Heart left ventricle (tissue), 16 donors: Measurements from ENCODE around the gene CHIT1. TPM values are rescaled to one million over a fixed set of nuclear protein-coding genes. Genes with fewer than 3 reads are reported as not detected.

Source experiments
- ATAC-seq, 4 donors: fragments of 200-7000 bp; cut with Tn5 transposase; one replicate each; pipeline ENCODE4 v1.9.1; 2020 to 2022; ENCODE audit warnings: moderate library complexity in 4 of 4, mild to moderate bottlenecking in 3 of 4, moderate number of reproducible peaks in 1 of 4
- DNase-seq, 5 donors: peaks; one replicate each; pipeline ENCODE4 v3.0.0-alpha.2; 2020
- H3K27ac ChIP-seq, 12 donors: fragments of 200-600 bp; sonication (generic) in 4 of 12; one replicate each; pipeline versions ENCODE4 v1.5.0 to v1.8.0; 2016 to 2022; ENCODE audit warnings: mild to moderate bottlenecking in 2 of 12
- H3K27me3 ChIP-seq, 9 donors: fragments of 200-600 bp; sonication (generic) in 2 of 9; one replicate each; pipeline versions ENCODE4 v1.5.1 to v1.8.0; 2016 to 2022; ENCODE audit warnings: mild to moderate bottlenecking in 3 of 9
- H3K36me3 ChIP-seq, 9 donors: fragments of 200-600 bp; sonication (generic) in 2 of 9; one replicate each; pipeline versions ENCODE4 v1.5.0 to v1.8.0; 2018 to 2022; ENCODE audit warnings: mild to moderate bottlenecking in 2 of 9
- H3K4me1 ChIP-seq, 12 donors: fragments of 200-600 bp; sonication (generic) in 4 of 12; one replicate each; pipeline versions ENCODE4 v1.5.0 to v1.8.0; 2016 to 2022; ENCODE audit warnings: mild to moderate bottlenecking in 3 of 12
- H3K4me3 ChIP-seq, 12 donors: fragments of 200-600 bp; sonication (generic) in 4 of 12; one replicate each; pipeline versions ENCODE4 v1.5.0 to v1.8.0; 2017 to 2022; ENCODE audit warnings: mild to moderate bottlenecking in 9 of 12, moderate library complexity in 4 of 12
- H3K9me3 ChIP-seq, 12 donors: fragments of 200-600 bp; sonication (generic) in 4 of 12; one replicate each; pipeline versions ENCODE4 v1.5.0 to v1.8.0; 2016 to 2022; ENCODE audit warnings: mild to moderate bottlenecking in 1 of 12
- POLR2A ChIP-seq, 2 donors: fragments of 450-650 bp; IDR thresholded peaks; one replicate each; pipeline ENCODE4 v1.6.1; 2017; ENCODE audit warnings: antibody characterized with exemption in 2 of 2, mild to moderate bottlenecking in 2 of 2, moderate library complexity in 2 of 2
- WGBS, 4 donors: extraction: QIAGEN DNeasy Blood & Tissue Kit in 2 of 4; methylation state at CpG; one replicate each; pipeline versions ENCODE4 v1.1.5 to v1.1.7; 2013 to 2018; 5-methylcytosine and 5-hydroxymethylcytosine counted together
- intact Hi-C, 10 donors: fragments of 100-400 bp; cut with DNase I; formaldehyde crosslinking; loops; one replicate each; pipeline versions ENCODE4 v1.11.1 to v1.14.2; 2022
- polyA plus RNA-seq, 2 donors: library from polyadenylated mRNA; stranded (reverse); fragments of 200-250 nt; gene quantifications; one replicate each; pipeline ENCODE4 v1.2.3, GENCODE V29; 2013
- total RNA-seq, 9 donors: library from RNA; depleted of rRNA in 2 of 9; stranded (reverse); fragments of >200 nt in 2 of 9; fragmentation: NEBNext Ultra II Directional in 3 of 9; extraction: Animal tissue kit (Norgen Biotek cat#: 25700) in 3 of 9; gene quantifications; one replicate each; pipeline versions ENCODE4 v1.1.0 to v1.2.4, GENCODE V29; 2016 to 2023
- TF ChIP-seq, protein P1 (sequence below), 12 donors: fragments of 200-600 bp; sonication (generic) in 4 of 12; IDR thresholded peaks; one replicate each; pipeline versions ENCODE4 v1.5.0 to v1.8.0; 2018 to 2022; ENCODE audit warnings: antibody characterized with exemption in 12 of 12, mild to moderate bottlenecking in 5 of 12
- donor health status: ischemic (EF 13 %, LVEDD 7.1; RV severe dilation, severe dysfunction).
- donor health status: healthy with polysubstance abuse.
- donor health status: DM: no; HTN: yes; CAD: no.
- donor health status: DM: no; HTN: no; CAD: no.
- donor health status: ischemic (EF 25% LVEDD 6.9; RV normal size, moderate dysfunction).
- donor health status: ischemic (EF 25% LVEDD 5.7; RV mildly dilated, moderate dysfunction).
- donor health status: healthy.
- donor health status: DM: yes; HTN: yes; CAD: no.
- donor health status: ischemic (EF 35%, LVEDD 5.7; RV mildly dilated, moderate dysfunction).
- donor health status: nonischemic (EF 11% LVEDD 7.7; RV severe dilation, severe dysfunction).
- donor health status: DM: yes; HTN: yes; CAD: no.
- donor health status: PGD.
- donor health status: ischemic (EF 29% LVEDD 5.4; RV normal size, mild dysfunction).
- donor health status: nonischemic (EF 23%, LVEDD 6.1; RV moderate dilation, normal function).

CHIT1 gene
- total and polyA plus RNA-seq, 11 donors: 0.05 to 1.7 (median 0.22) TPM; not detected in 6

GRCh38 chr1:203211812-203212211 is 17.7 kb downstream of the CHIT1 start:
- 92 to 95% (median 93%) methylated on average over 3 of the region's 3 CpGs for WGBS, 4 donors
- no peak overlapping the region for H3K27ac ChIP-seq
- H3K4me1 ChIP-seq: peaks cover 0 to 4% (median 0%) of the 10 kb centered on the region in 12 donors
- intact Hi-C loops: no loop called here
- ATAC-seq (no peak), DNase-seq (no peak)
- no peak overlapping the region for H3K4me3 ChIP-seq
- no peaks in the 10 kb centered on the region for H3K9me3 ChIP-seq
- H3K36me3 ChIP-seq: no peaks in the 10 kb centered on the region
- TF ChIP-seq POLR2A (IDR thresholded peaks at IDR 0.05): no peak
- H3K27me3 ChIP-seq: peaks cover 0 to 6% (median 0%) of the 10 kb centered on the region in 9 donors

DNA sequence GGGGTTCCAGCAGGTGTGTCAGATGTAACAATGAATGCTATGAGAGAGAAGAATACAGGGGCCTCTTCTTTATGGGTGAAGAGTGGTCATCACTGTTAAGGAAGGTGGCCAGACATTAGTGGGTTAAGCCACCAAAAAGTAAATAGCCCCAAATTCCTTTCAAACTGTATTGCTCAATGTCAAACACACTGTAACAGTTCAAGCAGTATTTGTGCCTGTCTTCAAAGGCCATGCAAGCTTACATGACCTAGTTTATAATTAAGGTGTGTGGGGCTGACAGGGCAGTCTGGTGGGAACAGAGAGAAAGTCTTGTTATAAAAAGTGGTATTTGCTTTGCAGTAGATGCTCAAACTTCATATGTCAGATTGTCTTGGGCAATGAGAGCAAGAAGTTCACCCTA is 18.5 kb downstream of the CHIT1 start:
- Histone ChIP-seq H3K27me3 (no peaks in the 10 kb centered on the region), H3K4me3 (no peak overlapping the region), H3K36me3 (no peaks in the 10 kb centered on the region), H3K27ac (no peak overlapping the region), H3K9me3 (no peaks in the 10 kb centered on the region), H3K4me1 (no peaks in the 10 kb centered on the region)
- ATAC-seq: no peak
- TF ChIP-seq, protein P1, sequence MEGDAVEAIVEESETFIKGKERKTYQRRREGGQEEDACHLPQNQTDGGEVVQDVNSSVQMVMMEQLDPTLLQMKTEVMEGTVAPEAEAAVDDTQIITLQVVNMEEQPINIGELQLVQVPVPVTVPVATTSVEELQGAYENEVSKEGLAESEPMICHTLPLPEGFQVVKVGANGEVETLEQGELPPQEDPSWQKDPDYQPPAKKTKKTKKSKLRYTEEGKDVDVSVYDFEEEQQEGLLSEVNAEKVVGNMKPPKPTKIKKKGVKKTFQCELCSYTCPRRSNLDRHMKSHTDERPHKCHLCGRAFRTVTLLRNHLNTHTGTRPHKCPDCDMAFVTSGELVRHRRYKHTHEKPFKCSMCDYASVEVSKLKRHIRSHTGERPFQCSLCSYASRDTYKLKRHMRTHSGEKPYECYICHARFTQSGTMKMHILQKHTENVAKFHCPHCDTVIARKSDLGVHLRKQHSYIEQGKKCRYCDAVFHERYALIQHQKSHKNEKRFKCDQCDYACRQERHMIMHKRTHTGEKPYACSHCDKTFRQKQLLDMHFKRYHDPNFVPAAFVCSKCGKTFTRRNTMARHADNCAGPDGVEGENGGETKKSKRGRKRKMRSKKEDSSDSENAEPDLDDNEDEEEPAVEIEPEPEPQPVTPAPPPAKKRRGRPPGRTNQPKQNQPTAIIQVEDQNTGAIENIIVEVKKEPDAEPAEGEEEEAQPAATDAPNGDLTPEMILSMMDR (IDR thresholded peaks at IDR 0.05): no peak
- no peak for TF ChIP-seq POLR2A (IDR thresholded peaks at IDR 0.05)
- DNase-seq: no peak
- intact Hi-C loops: no loop called here

- ATAC-seq (no peak), DNase-seq (no peak)
- no peaks in the 10 kb centered on the region for H3K27me3 ChIP-seq
- TF ChIP-seq, protein P1 (IDR thresholded peaks at IDR 0.05): no peak
- TF ChIP-seq POLR2A (IDR thresholded peaks at IDR 0.05): no peak
- H3K4me1 ChIP-seq: no peaks in the 10 kb centered on the region
- intact Hi-C loops: no loop called here
- H3K9me3 ChIP-seq: no peaks in the 10 kb centered on the region
- H3K36me3 ChIP-seq: no peaks in the 10 kb centered on the region
- no peak overlapping the region for H3K27ac ChIP-seq
- no peak overlapping the region for H3K4me3 ChIP-seq
These were observed 19.1 kb downstream of the CHIT1 start for GRCh38 chr1:203210350-203210749.

DNA sequence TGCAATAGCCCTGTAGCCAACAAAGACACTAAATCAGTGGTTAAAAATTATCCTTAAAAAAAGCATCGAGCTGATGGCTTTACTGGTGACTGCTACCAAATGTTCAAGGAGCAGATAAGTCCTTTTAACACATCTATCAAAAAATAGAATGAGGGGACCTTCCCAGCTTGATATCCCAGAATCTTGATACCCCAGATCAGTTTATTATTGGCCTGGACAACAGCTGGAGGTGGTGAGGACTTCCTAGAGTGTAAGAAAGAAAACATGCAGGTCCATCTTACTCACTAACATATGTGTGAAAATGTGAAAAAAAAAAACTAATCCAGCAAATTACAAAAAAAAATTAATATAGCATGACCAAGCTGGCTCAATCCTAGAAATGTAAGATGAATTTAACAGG is 21.3 kb downstream of the CHIT1 start:
- WGBS, 4 donors: 64 to 88% (median 70%) methylated on average over 1 of the region's 1 CpG
- intact Hi-C loops: no loop called here
- no peaks in the 10 kb centered on the region for H3K36me3 ChIP-seq
- H3K27me3 ChIP-seq: no peaks in the 10 kb centered on the region
- no peak for DNase-seq
- H3K27ac ChIP-seq: no peak overlapping the region
- TF ChIP-seq POLR2A (IDR thresholded peaks at IDR 0.05): no peak
- TF ChIP-seq, protein P1 (IDR thresholded peaks at IDR 0.05): no peak
- no peaks in the 10 kb centered on the region for H3K9me3 ChIP-seq
- peaks cover 0 to 1% (median 0%) of the 10 kb centered on the region in 12 donors for H3K4me1 ChIP-seq
- H3K4me3 ChIP-seq: no peak overlapping the region
- no peak for ATAC-seq

GRCh38 chr1:203207751-203208150 is 21.7 kb downstream of the CHIT1 start:
- Histone ChIP-seq H3K36me3 (no peaks in the 10 kb centered on the region), H3K4me3 (no peak overlapping the region), H3K27ac (no peak overlapping the region), H3K9me3 (no peaks in the 10 kb centered on the region), H3K4me1 (peaks cover 0 to 6% (median 0%) of the 10 kb centered on the region in 12 donors), H3K27me3 (no peaks in the 10 kb centered on the region)
- intact Hi-C loops: no loop called here
- no peak for TF ChIP-seq POLR2A (IDR thresholded peaks at IDR 0.05)
- TF ChIP-seq, protein P1 (IDR thresholded peaks at IDR 0.05): no peak
- no peak for ATAC-seq
- 68 to 80% (median 74%) methylated on average over 2 of the region's 2 CpGs for WGBS, 4 donors
- DNase-seq: no peak
